GM19438 (cell line): ENCODE measurements around the gene BCL2L1.
"Not testable (repeated sequence)": the region's sequence is repeated elsewhere in the genome, so short reads cannot be mapped to it uniquely, and the experiment has no call there.

Experiments used
- ATAC-seq: cut with Tn5 transposase; IDR thresholded peaks from one replicate; pipeline ENCODE4 v1.9.1; 2021; ENCODE audit warnings: low read depth; ENCODE audit not compliant: unreplicated experiment

Gene BCL2L1

GRCh38 chr20:31722257-31723068 lies at the start of gene BCL2L1:
Gene BCL2L1 (minus strand): TSS chr20:31722868. CDS start chr20:31722218, 650 bp downstream.
- no peak for ATAC-seq

GRCh38 chr20:31770243-31770642 lies 47.6 kb upstream of the BCL2L1 start:
- no peak for ATAC-seq

- ATAC-seq: no peak
Measured at GRCh38 chr20:31769681-31770080, 47.0 kb upstream of the BCL2L1 start.

- no peak for ATAC-seq
Measured at GRCh38 chr20:31767805-31768204, 45.1 kb upstream of the BCL2L1 start.

GRCh38 chr20:31764641-31765305 lies 42.1 kb upstream of the BCL2L1 start:
- no peak for ATAC-seq

GRCh38 chr20:31760519-31761240 lies 38.0 kb upstream of the BCL2L1 start:
- no peak for ATAC-seq

GRCh38 chr20:31759836-31760518 lies 37.3 kb upstream of the BCL2L1 start:
- ATAC-seq: no peak

- ATAC-seq: no peak
Measured at GRCh38 chr20:31758991-31759390, 36.3 kb upstream of the BCL2L1 start.

- ATAC-seq: no peak
Measured at GRCh38 chr20:31758521-31758920, 35.9 kb upstream of the BCL2L1 start.

- no peak for ATAC-seq
Measured at GRCh38 chr20:31757254-31757653, 34.6 kb upstream of the BCL2L1 start.

- ATAC-seq: no peak
Measured at GRCh38 chr20:31751126-31751525, 28.5 kb upstream of the BCL2L1 start.

GRCh38 chr20:31749223-31749622 lies 26.6 kb upstream of the BCL2L1 start:
- ATAC-seq: no peak

GRCh38 chr20:31747640-31748039 lies 25.0 kb upstream of the BCL2L1 start:
- no peak for ATAC-seq

- not testable (repeated sequence) for ATAC-seq
Measured at GRCh38 chr20:31747028-31747427, 24.4 kb upstream of the BCL2L1 start.

GRCh38 chr20:31746068-31746878 lies 23.6 kb upstream of the BCL2L1 start:
- no peak for ATAC-seq

- ATAC-seq: no peak
Measured at GRCh38 chr20:31740656-31741323, 18.1 kb upstream of the BCL2L1 start.

GRCh38 chr20:31740208-31740607 lies 17.5 kb upstream of the BCL2L1 start:
- ATAC-seq: no peak

GRCh38 chr20:31739550-31739977 lies 16.9 kb upstream of the BCL2L1 start:
- no peak for ATAC-seq
